Activated naive CD8-positive, alpha-beta T cell (primary cell): ENCODE data around the gene SCYL1.

Experiments used
- H3K27ac Mint-ChIP-seq: one replicate; pipeline ENCODE4 v1.8.0; 2021; ENCODE audit warnings: mixed read lengths
- H3K27me3 Mint-ChIP-seq: one replicate; pipeline ENCODE4 v1.8.0; 2021; ENCODE audit warnings: mixed read lengths
- H3K36me3 Mint-ChIP-seq: one replicate; pipeline ENCODE4 v1.8.0; 2021; ENCODE audit warnings: mixed read lengths
- H3K4me1 Mint-ChIP-seq: one replicate; pipeline ENCODE4 v1.8.0; 2021; ENCODE audit warnings: low read depth, mixed read lengths
- H3K4me3 Mint-ChIP-seq: one replicate; pipeline ENCODE4 v1.8.0; 2021; ENCODE audit warnings: mild to moderate bottlenecking, mixed read lengths
- H3K9me3 Mint-ChIP-seq: one replicate; pipeline ENCODE4 v1.8.0; 2021; ENCODE audit warnings: low read depth, mixed read lengths

Gene SCYL1

DNA sequence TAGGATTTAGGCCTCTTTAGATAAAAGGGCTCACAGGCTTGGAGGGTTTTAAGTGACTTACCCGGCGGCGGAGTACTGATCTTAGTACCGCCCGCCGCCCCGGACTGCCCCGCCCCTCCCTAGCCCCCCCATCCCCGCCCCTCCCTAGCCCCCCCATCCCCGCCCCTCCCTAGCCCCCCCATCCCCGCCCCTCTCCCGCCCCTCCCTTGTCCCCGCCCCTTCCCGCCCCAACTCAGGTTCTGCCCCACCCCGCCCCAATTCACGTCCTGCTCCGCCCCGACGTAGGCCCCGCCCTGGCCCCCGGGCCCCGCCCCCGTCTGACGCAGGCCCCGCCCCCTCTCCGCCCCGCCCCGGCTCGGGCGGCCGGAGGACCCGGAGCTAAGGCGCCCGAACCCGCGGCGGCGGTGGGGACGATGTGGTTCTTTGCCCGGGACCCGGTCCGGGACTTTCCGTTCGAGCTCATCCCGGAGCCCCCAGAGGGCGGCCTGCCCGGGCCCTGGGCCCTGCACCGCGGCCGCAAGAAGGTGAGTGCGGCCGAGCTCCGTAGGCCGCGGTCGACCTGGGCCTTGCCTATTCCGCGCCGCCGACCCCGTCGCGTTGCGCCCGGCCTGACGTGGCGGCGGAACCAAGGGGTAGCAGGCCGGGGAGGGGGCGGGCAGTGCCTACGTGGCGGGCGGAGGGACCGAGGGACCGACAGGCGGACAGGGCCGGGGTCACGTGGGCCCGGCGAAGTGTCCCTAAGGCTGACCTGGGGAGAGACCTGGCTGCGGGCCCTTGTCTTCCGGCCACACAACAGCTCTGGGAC is at the start of gene SCYL1:
SCYL1 (plus strand) TSS at position 343 of the 805 bp plus-strand sequence; CDS start at position 414, 71 bp downstream.
- Mint-ChIP-seq H3K9me3 (no peaks in the 10 kb centered on the region), H3K36me3 (no peaks in the 10 kb centered on the region), H3K27me3 (no peaks in the 10 kb centered on the region), H3K27ac (peak within 1 kb of the TSS; percentile 87), H3K4me1 (peaks cover 56% of the 10 kb centered on the region), H3K4me3 (peak within 1 kb of the TSS; percentile 90)

DNA sequence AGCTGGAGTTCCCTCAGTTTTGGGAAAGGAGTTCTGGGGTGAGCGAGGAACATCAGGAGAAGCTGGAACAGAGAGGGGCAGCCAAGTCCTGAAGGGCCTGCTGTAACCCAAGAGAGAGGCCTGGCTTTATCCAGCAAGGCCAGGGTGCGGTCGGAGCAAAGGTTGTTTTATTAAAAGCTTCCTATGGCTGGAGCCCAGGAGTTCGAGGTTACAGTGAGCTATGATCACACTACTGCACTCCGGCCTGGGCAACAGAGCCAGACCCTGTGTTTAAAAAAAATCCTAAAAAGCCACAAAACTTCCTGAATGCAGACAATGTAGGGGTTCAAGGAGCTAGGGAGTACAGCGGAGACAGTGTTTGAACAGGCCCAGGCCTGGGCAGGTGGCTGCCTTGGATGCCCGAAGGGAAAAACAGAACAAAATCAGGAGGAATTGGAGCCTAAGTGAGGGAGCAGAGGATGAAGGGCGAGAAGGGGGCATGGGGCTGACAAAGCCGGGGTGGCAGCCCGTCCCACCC is 48.2 kb upstream of the SCYL1 start:
- Mint-ChIP-seq H3K4me3 (peak overlapping the region; percentile 93), H3K27ac (peak overlapping the region; percentile 97), H3K27me3 (no peaks in the 10 kb centered on the region), H3K9me3 (no peaks in the 10 kb centered on the region), H3K4me1 (peaks cover 25% of the 10 kb centered on the region), H3K36me3 (peaks cover 3% of the 10 kb centered on the region)

DNA sequence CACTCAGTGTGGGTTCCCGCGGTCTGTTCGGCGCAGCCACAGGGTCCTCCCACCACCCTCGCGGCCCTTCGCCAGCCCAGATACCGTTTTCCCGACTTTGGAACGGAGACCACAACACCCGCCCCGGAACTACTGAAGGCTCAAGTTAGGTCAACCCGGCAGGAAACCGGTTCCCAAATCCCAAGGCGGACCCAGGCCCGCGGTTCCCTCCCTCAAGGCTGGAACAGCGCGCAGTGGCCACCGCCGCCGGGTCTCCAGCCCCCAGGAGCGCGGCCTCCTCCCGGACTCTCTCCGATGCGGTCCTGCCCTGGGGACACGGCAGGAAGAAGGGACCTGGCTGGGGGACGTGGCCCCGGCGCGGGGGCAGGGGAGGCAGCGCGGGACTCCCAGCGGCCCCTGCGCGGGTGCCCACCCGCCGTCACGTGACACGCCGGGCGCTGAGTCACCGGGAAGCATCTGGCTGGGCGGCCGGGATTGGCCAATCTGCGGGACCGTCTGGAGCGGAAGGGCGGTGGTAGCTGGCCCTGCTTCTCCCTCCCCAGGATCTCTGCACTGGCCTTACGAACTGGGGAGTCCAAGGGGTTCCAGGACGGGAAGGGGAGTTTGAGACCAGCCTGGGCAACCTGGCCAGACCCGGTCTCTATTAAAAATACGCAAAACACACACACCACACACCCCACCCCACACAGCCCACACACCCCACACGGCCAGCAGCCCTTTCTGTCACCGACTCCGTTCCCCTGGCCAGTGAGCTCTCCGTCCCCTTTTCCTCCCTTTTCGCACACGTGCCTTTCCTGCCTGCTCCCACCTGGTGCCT is 47.5 kb upstream of the SCYL1 start:
- Mint-ChIP-seq H3K36me3 (peaks cover 3% of the 10 kb centered on the region), H3K4me1 (peaks cover 19% of the 10 kb centered on the region), H3K27ac (peak overlapping the region; percentile 100), H3K4me3 (peak overlapping the region; percentile 93), H3K27me3 (no peaks in the 10 kb centered on the region), H3K9me3 (no peaks in the 10 kb centered on the region)

DNA sequence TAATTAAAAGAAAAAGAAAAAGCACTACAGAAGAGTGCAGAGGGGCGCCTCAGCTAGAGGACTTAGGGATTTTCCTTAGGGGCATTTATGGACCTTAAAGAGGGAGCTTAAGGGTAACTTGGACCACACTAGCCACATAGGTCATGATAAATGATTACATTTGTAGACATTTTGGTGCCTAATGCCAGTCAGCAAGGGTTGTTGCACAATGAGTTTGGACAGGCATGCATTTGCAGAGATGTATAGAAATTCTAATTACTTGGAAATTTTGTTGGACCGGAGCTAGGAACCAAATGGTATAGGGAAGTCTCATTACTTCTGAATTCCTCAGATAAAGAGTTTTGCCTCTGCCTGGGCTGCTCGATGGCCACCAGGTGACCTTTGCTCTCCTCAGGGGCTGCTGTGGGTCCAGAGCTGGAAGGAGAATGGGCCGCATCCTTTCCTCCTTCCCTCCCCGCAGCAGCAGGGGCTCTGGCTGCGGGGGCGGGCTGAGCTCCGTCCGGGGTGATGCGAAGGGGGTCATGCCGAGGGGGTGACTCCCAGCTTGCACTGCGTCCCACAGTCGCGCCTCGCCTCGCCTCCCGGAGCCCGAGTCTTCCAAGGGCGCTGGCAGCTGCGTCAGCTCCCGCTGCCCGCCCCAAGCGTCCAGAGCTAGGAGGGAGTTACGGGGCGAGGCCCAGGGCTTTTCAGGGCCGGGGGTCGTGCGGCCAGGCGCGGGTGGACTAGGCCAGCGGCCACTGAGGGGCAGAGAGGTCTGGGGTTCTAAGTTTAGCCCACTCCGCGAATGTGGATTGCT is 46.3 kb upstream of the SCYL1 start:
- peaks cover 15% of the 10 kb centered on the region for H3K4me1 Mint-ChIP-seq
- no peaks in the 10 kb centered on the region for H3K9me3 Mint-ChIP-seq
- H3K27ac Mint-ChIP-seq = peak overlapping the region; percentile 46
- H3K27me3 Mint-ChIP-seq = no peaks in the 10 kb centered on the region
- H3K36me3 Mint-ChIP-seq = peaks cover 3% of the 10 kb centered on the region
- no peak overlapping the region for H3K4me3 Mint-ChIP-seq

DNA sequence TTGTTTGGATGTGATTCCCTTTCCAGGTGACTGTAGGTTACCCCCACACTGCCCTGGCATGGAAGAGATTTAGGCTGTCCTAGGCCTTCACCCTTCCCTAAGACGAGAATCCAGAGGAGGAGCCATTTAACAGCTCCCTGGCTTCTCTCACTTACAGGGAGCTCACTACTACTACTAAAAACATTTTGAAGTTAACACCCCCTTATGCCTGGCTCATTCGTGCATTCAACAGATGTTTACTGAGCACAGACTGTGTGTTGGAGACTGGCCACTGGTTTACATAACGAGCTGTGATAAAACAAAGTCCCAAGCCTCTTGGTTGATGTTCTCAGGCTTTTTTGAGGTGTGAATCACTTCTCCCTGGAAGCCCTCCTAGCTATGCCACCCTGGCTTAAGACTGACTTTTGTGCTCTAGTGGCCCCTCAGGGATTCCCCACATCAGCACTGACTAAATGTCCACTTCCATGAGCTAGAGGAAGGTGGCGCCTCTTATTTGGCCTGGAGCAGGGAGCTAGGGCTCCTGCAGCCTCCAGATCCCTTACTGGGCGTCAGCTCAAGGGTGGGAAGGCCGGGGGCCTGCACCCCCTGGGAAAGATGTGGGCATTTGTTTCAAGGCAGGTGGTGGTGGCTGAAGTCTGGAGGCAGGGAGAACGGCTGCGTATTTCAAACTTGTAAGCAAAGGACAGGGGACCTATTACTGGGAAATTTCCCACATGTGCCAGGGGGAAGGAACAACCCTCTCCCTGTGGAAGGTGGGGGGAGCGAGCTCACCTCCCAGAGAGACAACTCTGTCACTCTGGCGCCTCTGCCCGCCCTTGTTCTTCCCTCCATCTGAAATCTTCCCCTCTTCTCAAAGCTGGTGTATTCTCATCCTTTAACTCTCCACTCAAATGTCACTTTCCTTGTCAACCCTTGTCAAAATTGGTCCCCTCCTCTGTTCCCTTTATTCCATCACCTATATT is 45.4 kb upstream of the SCYL1 start:
- Mint-ChIP-seq H3K9me3 (no peaks in the 10 kb centered on the region), H3K4me3 (peak overlapping the region; percentile 30), H3K27ac (peak overlapping the region; percentile 46), H3K4me1 (peaks cover 15% of the 10 kb centered on the region), H3K36me3 (peaks cover 3% of the 10 kb centered on the region), H3K27me3 (no peaks in the 10 kb centered on the region)

DNA sequence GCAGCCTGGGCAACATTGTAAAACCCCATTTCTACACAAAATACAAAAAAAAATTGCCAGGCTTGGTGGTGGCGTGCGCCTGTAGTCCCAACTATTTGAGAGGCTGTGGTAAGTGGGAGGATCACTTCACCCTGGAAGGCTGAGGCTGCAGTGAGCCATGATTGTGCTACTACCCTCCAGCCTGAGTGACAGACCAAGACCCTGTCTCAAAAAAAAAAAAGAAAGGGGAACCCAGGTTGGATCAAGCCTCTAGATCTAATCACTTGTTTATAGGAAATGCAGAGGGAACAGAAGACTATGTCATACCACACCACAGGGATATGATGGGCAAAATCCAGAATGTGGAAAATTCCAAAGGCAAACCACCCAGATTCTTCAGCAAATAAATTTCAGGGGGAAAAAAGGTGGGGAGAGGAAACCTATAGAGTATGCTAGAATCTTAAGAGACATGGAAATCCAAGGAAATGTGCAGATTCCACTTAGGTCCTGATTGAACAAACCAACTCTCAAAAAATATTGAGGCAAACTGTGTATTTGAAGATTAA is 42.5 kb upstream of the SCYL1 start:
- Mint-ChIP-seq H3K9me3 (no peaks in the 10 kb centered on the region), H3K4me1 (peaks cover 5% of the 10 kb centered on the region), H3K36me3 (no peaks in the 10 kb centered on the region), H3K4me3 (no peak overlapping the region), H3K27ac (no peak overlapping the region), H3K27me3 (no peaks in the 10 kb centered on the region)

DNA sequence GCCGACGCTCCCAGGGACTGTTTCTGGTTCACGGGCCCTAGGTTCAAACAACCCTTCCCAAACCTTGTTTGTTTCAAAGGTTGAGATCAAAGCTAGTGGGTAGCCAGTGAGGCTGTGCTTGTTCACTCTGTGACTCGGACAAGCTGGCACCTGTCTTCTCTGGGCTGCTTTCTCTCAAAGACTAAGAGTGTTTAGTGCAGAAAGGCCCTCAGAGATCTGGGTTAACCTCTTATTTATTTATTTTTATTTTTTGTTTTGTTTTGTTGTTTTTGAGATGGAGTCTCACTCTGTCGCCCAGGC is 39.0 kb upstream of the SCYL1 start:
- Mint-ChIP-seq H3K27me3 (no peaks in the 10 kb centered on the region), H3K4me3 (no peak overlapping the region), H3K36me3 (no peaks in the 10 kb centered on the region), H3K27ac (no peak overlapping the region), H3K9me3 (no peaks in the 10 kb centered on the region), H3K4me1 (peaks cover 18% of the 10 kb centered on the region)

DNA sequence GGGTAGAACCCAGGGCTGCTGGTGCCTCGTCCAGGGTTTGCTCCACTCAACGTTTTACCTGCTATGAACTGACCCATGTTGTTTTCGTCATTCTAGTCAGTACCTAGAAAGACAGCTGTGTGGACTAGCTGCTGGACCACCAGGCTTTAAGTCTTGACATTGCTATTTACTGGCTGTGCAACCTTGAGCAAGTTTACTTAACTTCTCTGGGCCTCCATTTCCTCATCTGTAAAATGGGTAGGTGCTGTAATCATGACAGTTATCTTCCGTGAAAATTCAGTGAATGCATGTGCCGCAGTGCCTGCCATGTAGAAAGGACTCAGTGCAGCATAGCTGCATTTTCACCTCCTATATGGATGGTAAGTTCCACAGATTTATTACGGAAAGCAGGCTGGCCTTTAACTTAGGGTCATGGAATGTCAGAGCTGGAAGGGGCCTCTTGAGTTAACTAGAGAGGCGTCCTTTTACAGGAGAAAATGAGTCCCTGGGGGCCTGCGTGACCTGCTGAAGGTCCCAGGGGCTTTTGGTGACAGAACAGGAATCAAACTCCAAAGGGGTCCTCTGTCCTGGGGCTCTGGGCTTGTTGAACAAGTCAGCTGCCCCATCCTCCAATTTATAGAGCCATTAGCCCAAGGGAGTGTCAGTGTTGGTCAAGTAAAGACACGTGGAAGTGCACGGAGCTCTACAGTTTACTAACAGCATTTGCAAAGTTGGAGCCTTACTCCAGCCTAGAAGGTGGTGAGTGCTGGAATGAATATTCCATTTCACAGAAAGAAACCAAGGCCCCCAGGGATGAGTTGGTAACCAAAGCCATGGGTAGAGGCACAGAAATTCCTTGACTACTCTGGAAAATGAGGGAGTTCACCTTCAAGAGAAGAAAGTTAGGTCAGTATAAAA is 38.1 kb upstream of the SCYL1 start:
- Mint-ChIP-seq H3K4me1 (peaks cover 18% of the 10 kb centered on the region), H3K36me3 (no peaks in the 10 kb centered on the region), H3K4me3 (no peak overlapping the region), H3K9me3 (no peaks in the 10 kb centered on the region), H3K27ac (no peak overlapping the region), H3K27me3 (no peaks in the 10 kb centered on the region)

DNA sequence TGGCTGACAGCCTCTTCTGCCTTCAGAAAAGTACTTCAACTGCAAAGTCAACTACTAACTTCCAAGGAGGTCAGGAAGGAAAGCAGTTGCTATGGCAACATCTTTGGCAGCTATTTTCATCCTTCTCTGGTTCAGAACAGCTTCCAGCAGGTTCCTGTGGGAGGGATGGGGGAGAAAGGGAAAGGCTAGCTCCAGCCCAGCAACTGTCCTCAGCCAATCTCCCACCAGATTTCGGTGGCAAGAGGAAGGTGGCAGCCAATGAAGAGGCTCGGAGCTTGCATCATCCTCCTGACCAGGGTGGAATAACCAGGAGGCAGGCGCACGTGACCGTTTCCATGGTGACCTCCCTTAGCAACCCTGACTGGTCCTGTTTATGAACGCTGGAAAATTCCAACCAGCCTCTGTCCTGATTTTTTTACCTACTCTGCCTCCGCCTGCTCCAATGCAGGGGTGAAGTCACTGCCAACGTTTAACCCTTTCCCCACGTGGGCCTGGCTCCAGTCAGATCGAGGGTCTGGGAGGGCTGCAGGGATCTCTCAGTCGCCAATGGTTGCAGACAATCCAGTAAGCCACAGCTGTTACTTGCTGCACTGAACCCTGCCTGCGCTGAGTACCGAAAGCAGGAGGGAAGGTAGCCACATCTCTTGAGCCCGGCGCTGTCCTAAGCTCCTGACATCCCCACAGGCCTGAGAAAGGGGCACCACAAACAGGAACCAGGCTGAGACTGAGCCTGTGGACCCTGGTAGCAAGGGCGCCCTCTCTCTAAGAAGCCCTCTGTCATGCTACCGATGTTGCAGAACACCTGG is 37.2 kb upstream of the SCYL1 start:
- Mint-ChIP-seq H3K9me3 (no peaks in the 10 kb centered on the region), H3K4me3 (no peak overlapping the region), H3K36me3 (no peaks in the 10 kb centered on the region), H3K27me3 (no peaks in the 10 kb centered on the region), H3K27ac (no peak overlapping the region), H3K4me1 (peaks cover 23% of the 10 kb centered on the region)

DNA sequence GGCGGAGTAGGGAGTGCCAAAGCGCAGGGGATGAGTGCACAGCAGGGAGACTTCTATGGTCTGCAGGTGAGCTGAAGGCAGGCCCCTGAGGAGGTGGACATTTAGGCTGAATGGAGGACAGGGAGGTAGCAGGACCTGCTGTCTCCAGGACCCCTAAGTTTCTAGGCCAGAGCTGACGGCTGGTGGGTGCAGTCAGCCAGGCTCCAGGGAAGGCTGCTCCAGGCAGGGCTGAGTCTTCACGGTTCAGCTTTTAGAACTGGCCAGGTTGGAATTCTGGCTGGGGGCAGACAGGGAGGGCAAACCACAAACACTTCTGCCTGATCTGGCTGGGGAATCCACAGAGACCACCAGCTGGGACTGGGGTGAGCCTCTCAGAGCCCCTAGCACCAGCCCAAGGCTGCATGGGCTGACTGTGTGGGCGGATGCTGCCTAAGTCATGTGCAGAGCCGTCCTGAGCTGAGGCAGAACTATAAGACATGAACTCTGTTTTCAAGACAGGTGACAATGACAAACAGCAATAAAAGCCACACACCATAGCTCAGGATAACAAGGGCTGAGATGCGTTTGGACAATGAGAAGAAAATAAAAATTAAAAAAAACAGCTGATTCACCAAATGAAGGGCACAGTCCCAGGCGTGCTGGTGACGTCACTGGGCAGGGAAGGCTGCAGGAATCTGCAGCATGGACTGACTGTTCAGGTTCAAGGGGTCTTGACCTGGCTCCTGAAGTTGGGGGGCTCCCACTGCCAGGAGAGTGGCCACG is 36.4 kb upstream of the SCYL1 start:
- Mint-ChIP-seq H3K36me3 (no peaks in the 10 kb centered on the region), H3K27me3 (no peaks in the 10 kb centered on the region), H3K27ac (no peak overlapping the region), H3K9me3 (no peaks in the 10 kb centered on the region), H3K4me3 (peak overlapping the region; percentile 32), H3K4me1 (peaks cover 30% of the 10 kb centered on the region)

DNA sequence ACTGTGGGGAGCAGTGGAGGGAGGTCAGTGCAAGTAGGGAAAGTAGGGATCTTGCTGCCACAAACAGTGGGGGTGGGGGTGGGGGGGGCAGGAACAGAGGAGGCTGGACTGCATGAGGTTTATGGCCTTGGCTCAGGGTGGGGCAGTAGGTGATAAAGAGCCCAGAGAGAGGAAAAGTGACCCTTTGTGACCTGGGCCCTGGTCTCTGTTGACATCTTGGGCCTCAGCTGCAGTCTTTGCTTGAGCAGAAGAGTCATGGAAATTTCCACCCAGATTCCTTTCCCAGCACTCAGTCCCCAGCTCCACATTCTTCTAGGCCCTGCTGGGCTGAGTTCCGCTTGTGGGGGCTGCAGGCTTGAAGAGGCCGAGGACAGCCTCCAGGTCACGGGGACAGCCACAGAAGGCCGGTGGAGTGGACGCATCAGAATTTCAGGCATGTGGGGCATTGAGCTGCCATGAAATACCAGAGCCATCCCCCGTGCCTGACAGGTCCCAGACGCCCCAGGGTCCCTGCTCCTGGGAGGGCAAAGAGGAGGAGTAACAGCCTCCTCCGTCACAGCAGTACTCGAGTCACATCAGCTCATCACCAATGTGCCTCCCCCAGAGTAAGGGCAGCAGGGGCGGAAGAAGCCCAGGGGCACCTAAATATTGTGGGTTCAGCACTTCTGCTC is 35.7 kb upstream of the SCYL1 start:
- Mint-ChIP-seq H3K4me1 (peaks cover 30% of the 10 kb centered on the region), H3K4me3 (no peak overlapping the region), H3K27me3 (no peaks in the 10 kb centered on the region), H3K9me3 (no peaks in the 10 kb centered on the region), H3K27ac (no peak overlapping the region), H3K36me3 (no peaks in the 10 kb centered on the region)
